Stimulated activated CD8-positive, alpha-beta memory T cell treated with anti-CD3 and anti-CD28 coated beads, Interleukin-15, amount 100 ng/mL, for 4 hours (primary cell): Measurements from ENCODE around the gene ABCB11.
"Not testable (repeated sequence)": the region's sequence is repeated elsewhere in the genome, so short reads cannot be mapped to it uniquely, and the experiment has no call there.

Experiments
- DNase-seq, 2 donors: peaks; one replicate each; pipeline ENCODE4 v3.0.0-alpha.2; 2020; ENCODE audit warnings: low read depth in 2 of 2

The ABCB11 gene

GRCh38 chr2:169031202-169031601 lies at the start of gene ABCB11:
ABCB11 (minus strand) TSS chr2:169031324; CDS start chr2:169018125, 13,199 bp downstream.
- DNase-seq: no peak

DNA sequence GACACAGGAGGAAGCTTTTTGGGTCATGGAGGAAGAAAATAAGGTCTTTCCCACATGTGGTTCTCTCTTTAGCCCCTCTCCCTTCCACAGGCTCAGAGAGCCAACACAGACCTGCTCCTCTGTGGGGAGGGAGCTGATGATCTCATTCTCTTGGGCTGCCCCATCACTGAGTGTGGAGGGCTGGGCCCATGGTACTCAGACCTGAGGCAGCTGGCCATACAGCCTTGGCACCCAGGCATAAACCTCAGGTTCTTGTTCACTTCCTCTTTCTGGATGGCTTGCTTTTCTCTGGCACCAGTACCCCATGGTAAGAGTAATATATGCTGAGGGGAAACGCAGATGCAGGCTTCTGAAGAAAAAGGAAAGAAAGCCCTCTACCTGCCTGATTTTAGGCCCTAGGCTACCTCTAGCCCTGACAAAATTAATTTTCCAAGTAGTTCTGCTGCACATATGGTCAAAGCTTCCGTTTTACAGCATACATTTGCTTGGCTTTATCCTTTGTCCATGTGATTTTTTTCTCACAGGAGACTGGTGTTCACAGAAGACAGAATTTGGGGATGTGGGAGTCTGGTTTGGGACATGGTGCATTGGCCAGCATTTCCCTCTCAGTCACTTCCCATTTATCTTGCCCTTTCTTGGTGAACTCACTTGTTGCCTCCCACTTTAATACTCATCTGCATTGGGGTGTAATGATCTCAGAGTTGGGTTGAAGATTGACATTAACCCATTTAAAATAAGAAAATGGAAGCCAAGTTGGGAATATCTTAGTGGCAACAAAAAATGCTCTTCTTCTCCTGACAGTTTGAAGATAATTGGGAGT lies 49.3 kb upstream of the ABCB11 start:
- no peak for DNase-seq

- no peak for DNase-seq
Measured at GRCh38 chr2:169077674-169078240, 46.6 kb upstream of the ABCB11 start.

GRCh38 chr2:169073963-169074751 lies 43.0 kb upstream of the ABCB11 start:
- DNase-seq: no peak

DNA sequence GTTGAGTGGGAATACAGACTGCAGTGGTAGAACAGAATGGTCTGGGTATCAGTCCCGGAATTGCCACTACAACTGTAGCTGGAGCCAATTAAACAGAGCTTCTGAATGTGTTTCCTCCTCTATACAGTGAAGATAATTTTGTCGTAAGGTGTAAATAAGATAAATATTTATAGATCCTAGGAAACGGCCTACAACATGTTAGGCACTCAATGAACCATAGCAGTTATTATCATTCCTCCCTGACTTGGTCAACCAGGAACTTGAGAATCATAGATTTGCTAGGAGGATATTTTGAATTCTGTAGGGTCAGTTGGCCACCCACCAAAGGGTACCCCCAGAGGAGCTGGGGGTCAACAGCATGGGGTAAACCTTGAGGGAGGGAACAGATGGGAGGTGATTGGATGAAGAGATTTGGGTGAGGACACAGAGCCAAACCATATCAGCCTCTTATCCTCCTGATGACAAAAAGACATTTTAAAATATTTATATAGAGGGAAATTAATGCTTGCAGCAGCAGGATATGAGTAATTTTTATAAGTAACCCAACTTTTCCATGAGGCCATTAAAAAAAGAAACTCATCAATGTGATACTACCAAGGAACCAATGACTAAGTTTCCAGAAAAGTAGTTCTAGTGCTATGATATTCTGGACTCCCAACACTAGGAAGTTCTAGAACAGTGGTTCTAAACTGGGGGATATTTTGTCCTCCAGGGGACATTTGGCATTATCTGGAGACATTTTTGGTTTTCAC lies 42.3 kb upstream of the ABCB11 start:
- DNase-seq: no peak

DNA sequence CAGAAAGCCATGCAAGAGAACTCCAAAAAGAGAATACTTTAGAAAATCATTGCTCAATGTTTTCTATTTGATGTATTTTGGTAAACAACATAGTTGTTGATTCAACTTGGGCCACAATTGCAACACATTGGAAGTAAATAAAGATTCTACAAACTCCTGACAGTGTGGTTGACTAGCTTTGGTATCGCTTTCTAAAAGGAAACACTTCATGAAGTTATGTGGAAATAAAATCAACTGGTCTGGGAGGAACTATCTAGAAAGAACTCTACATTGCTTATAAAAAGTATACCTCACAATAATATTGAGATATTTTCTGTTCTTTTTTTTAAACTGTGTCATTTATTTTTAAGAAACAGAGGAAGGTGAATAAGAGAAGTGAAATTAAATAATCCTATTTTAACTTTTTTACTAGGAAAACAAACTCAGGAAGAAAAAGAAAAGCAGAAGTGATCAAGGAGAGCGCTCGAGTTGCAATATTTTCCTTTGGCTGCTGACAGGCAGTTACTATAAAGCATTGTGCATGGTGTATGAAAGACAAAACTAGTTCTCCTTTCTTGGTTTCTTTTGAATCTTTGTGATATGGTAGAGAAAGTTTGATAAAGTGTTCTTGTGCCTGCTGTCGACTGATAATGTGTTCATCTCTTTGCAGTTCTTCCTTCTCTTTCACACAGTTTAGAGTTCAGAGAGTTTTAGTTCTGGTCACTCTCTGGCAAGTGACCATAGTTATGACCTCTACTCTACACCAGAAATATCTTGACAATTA lies 41.2 kb upstream of the ABCB11 start:
- no peak for DNase-seq

DNA sequence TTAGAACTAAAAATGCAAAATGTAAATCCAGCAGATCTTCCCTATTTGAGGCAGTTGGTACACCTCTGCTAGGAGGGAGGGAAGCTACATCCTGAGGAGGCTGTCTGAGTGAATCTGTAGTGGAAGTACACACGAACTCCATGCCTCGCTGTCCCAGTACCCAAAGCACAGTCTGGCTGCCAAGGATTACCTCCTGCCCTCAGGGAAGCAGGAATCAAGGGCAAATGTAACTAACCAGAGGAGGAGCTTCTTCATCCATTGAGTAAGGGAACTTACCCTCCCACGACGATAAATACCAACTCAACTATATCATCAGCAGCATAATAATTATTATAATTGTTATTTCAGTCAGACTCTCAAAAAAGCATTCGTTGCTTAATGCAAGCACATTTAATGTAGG lies 40.3 kb upstream of the ABCB11 start:
- DNase-seq: no peak

GRCh38 chr2:169069833-169070232 lies 38.7 kb upstream of the ABCB11 start:
- no peak for DNase-seq

DNA sequence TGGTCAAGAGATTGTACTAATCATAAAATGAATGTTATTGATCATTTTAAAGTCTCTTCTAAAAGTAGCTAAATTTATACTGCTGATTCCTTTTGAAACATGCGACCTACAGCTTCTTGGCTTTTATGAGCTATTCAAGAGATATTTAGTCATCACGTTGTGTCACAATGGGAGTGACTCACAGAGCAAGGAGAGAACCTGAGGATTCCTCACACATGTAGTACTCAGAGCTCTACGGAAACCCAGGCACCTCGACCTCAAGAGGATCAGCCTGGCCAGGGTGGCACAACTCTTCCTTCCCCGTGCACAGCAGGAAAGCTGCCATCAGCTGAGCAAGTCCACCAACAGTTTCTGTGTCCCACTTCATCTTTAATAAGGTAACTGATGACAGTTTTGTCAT lies 38.2 kb upstream of the ABCB11 start, which contains the start of gene DHRS9:
DHRS9 (plus strand) TSS at position 223 of the 400 bp plus-strand sequence. CDS start 12,019 bp downstream, outside the sequence.
- DNase-seq: no peak

DNA sequence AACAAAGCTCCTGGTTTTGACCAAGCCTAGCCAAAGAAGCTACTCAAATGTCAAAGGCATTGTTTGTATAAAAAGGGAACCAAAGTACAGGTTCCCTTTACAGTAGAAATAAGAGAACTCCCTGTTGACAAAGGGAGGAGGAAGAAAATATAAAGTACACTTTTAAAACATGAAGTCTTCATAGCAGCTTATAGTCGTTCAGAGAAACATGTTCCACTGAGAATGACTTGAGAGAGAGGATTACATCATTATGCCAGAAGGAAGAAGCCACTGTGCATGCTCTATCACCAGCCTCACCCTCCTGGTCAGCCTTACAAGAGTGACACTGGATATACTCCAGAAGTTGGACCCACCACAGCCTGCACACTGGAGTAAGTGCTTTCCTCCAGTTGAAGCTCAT lies 35.8 kb upstream of the ABCB11 start:
- no peak for DNase-seq

GRCh38 chr2:169065864-169066517 lies 34.9 kb upstream of the ABCB11 start:
- DNase-seq: no peak

DNA sequence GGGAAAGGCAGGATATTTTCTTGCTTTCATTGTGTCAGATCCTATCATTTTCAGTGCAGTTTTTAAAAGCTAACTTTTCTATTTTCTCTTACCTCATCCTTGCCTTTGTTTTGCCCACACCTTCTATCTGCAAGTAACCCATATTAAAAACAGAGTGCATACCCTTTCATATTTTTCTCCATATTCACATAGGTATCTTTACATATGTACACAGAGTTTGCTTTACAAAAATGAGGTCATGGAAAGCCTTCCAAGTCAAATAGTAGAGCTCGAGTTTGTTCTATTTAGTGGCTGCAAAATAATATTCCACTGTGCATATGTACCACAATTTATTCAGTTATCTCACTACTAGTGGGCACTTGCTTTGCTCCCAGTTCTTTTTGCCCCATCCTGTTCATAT lies 34.3 kb upstream of the ABCB11 start:
- DNase-seq: no peak

DNA sequence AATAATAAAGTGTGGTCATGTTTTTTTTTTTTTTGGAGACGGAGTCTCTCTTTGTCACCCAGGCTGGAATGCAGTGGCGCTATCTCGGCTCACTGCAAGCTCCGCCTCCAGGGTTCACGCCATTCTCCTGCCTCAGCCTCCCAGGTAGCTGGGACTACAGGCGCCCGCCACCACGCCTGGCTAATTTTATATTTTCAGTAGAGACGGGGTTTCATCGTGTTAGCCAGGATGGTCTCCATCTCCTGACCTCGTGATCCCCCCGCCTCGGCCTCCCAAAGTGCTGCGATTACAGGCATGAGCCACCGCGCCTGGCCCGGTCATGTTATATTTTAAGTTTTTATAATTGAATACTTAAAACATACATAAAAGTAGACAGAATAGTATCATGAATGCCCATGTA lies 33.1 kb upstream of the ABCB11 start:
- DNase-seq: not testable (repeated sequence)

GRCh38 chr2:169054575-169054974 lies 23.5 kb upstream of the ABCB11 start:
- DNase-seq: not testable (repeated sequence)

GRCh38 chr2:169050476-169051240 lies 19.5 kb upstream of the ABCB11 start:
- no peak for DNase-seq

- no peak for DNase-seq
Measured at GRCh38 chr2:169049142-169049541, 18.0 kb upstream of the ABCB11 start.

GRCh38 chr2:169047256-169048250 lies 16.4 kb upstream of the ABCB11 start:
- DNase-seq: no peak

DNA sequence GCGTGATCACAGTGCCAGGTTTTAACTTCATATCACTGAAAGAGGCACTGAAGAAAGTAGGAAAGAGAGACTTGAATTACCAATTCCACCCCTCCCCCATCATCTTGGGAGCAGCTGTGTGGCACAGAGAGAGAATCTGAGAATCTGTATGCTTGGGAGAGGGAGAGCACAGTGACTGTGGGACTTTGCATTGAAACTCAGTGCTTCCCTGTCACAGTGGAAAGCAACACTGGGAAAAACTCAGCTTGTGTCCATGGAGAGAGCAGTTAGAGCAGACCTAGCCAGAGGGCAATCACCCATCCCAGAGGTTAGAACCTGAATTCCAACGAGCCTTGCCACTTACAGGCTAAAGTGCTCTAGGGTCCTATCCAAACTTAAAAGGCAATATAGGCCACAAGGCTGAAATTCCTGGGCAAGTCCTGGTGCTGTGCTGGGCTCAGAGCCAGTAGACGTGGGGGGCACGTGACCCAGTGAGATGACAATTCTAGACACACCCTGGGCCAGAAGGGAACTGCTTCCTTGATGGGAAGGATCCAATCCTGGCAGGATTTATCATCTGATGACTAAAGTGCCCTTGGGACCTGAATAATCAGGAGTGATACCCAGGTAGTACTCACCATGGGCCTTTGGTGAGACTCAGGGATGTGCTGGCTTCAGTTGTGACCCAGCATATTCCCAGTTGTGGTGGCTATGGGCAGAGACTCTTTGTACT lies 15.5 kb upstream of the ABCB11 start:
- DNase-seq: no peak
